ENCODE measurements around the gene TRAPPC12. TPM values are rescaled to one million over a fixed set of nuclear protein-coding genes. Genes with fewer than 3 reads are reported as not detected.
"Not testable (repeated sequence)": the region's sequence is repeated elsewhere in the genome, so short reads cannot be mapped to it uniquely, and the experiment has no call there.

The TRAPPC12 gene
- total RNA-seq, 1 experiment from 2014 or later: 85.0 TPM

DNA sequence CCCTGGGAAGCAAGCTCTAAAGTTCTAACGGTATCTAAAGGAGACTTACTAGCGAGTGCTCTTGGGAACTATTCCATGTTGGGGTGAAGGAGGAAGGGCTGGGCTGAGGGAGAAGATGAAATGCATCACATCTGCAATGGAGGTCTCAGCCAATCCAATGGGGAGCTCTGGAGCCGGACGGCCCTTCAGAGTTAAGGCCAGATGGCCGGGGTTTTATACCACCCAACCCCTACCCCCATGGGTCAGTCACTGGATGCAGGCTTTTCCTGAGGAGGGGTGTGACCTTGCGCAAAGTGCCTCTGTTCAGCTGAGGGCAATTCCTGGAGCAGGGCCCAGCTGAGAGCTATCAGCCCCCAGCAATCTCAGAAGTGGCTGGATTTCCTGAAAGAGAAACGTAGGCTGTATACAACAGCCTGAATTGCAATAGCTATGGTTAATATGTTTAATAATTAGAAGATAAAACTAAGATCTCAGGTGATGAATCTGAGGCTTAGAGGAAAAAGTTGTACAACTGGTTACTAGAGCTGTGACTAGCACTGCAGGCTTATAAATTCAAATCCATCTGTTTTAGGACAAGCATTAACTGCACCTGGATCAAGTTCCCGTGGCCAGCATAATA, 23.4 kb upstream of the TRAPPC12 start:
- Mint-ChIP-seq H3K9me3 (ENCODE audit: unreplicated experiment) (no peaks in the 10 kb centered on the region), H3K27me3 (ENCODE audit: insufficient read depth, unreplicated experiment) (no peaks in the 10 kb centered on the region), H3K27ac (ENCODE audit: unreplicated experiment) (no peak overlapping the region), H3K4me1 (ENCODE audit: low read depth, unreplicated experiment) (no peaks in the 10 kb centered on the region), H3K4me3 (ENCODE audit: unreplicated experiment) (no peak overlapping the region), H3K36me3 (ENCODE audit: insufficient read depth, unreplicated experiment) (peaks cover 15% of the 10 kb centered on the region)
- no peak for DNase-seq
- TF ChIP-seq, protein P1, sequence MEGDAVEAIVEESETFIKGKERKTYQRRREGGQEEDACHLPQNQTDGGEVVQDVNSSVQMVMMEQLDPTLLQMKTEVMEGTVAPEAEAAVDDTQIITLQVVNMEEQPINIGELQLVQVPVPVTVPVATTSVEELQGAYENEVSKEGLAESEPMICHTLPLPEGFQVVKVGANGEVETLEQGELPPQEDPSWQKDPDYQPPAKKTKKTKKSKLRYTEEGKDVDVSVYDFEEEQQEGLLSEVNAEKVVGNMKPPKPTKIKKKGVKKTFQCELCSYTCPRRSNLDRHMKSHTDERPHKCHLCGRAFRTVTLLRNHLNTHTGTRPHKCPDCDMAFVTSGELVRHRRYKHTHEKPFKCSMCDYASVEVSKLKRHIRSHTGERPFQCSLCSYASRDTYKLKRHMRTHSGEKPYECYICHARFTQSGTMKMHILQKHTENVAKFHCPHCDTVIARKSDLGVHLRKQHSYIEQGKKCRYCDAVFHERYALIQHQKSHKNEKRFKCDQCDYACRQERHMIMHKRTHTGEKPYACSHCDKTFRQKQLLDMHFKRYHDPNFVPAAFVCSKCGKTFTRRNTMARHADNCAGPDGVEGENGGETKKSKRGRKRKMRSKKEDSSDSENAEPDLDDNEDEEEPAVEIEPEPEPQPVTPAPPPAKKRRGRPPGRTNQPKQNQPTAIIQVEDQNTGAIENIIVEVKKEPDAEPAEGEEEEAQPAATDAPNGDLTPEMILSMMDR (IDR thresholded peaks at IDR 0.05; ENCODE audit: insufficient read depth in 1 of 2, low read depth in 1 of 2, low read length in 1 of 2, severe bottlenecking in 1 of 2, unreplicated experiment in 1 of 2): no peak
- no TSS peak for BruUV-seq (replicated peaks)
- Histone ChIP-seq H3K4me1 (0 out of 2 replicates have a peak, but pooled peaks cover 5% of the 10 kb centered on the region), H3K27me3 (replicated peaks; ENCODE audit: control insufficient read depth, insufficient read depth, low read length) (no peaks in the 10 kb centered on the region), H3K36me3 (ENCODE audit: control insufficient read depth, insufficient read depth, low read length) (no peaks in the 10 kb centered on the region; the same call in 1 of the 2 replicates), H3K4me3 (ENCODE audit: low read depth, low read length) (no peak overlapping the region), H3K9me3 (no peaks in the 10 kb centered on the region)
- POLR2A ChIA-PET: no interaction called here
- intact Hi-C loops (cut with micrococcal nuclease; ENCODE audit: unreplicated experiment): no loop called here
- CTCF ChIA-PET: no interaction called here

DNA sequence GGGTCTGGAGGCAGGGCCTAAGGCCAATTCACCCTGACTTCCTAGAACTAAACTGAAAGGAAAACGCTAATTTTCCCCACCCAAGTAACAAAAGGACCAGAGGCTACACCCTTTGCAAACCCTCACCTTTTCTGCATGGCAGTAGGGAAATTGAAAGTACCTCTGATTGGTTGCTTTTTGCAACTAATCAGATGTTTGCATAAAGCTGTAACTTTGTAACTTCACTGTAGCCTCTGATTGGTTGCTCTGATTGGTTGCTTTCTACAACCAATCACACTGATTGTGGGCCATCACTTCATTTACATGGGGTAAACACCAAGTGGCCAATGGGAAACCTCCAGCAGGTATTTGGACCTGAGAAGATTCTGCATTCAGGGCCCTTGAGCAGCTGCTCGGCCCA, 22.7 kb upstream of the TRAPPC12 start:
- H3K4me3 ChIP-seq (ENCODE audit: low read depth, low read length): no peak overlapping the region
- H3K4me1 ChIP-seq: 0 out of 2 replicates have a peak, but pooled peaks cover 5% of the 10 kb centered on the region
- no peaks in the 10 kb centered on the region for H3K9me3 ChIP-seq
- intact Hi-C loops (cut with micrococcal nuclease; ENCODE audit: unreplicated experiment): no loop called here
- H3K27me3 ChIP-seq (replicated peaks; ENCODE audit: control insufficient read depth, insufficient read depth, low read length): no peaks in the 10 kb centered on the region
- no peak for DNase-seq
- no TSS peak for BruUV-seq (replicated peaks)
- TF ChIP-seq, protein P1 (IDR thresholded peaks at IDR 0.05; ENCODE audit: insufficient read depth in 1 of 2, low read depth in 1 of 2, low read length in 1 of 2, severe bottlenecking in 1 of 2, unreplicated experiment in 1 of 2): no peak
- H3K36me3 ChIP-seq (ENCODE audit: control insufficient read depth, insufficient read depth, low read length): no peaks in the 10 kb centered on the region; the same call in 1 of the 2 replicates
- ChIA-PET CTCF (no interaction called here), POLR2A (no interaction called here)
- Mint-ChIP-seq H3K4me1 (ENCODE audit: low read depth, unreplicated experiment) (no peaks in the 10 kb centered on the region), H3K27me3 (ENCODE audit: insufficient read depth, unreplicated experiment) (no peaks in the 10 kb centered on the region), H3K4me3 (ENCODE audit: unreplicated experiment) (no peak overlapping the region), H3K27ac (ENCODE audit: unreplicated experiment) (no peak overlapping the region), H3K9me3 (ENCODE audit: unreplicated experiment) (no peaks in the 10 kb centered on the region), H3K36me3 (ENCODE audit: insufficient read depth, unreplicated experiment) (peaks cover 8% of the 10 kb centered on the region)

DNA sequence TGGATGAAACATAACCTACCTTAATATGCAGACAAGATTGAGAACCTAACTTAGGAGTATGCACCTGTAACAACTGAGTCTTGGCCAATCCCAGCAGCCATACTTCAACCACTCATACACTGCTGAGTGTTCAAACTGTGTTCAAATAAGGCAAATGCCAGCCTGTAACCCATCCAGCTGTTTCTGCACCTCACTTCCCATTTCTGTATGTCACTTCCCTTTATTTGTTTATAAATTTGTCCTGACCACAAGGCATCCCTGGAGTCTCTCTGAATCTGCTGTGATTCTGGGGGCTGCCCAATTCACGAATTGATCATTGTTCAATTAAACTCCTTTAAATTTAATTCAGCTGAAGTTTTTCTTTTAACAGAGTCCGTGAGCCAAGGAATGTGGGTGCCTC, 22.0 kb upstream of the TRAPPC12 start:
- H3K27ac Mint-ChIP-seq (ENCODE audit: unreplicated experiment); POLR2A ChIA-PET; H3K36me3 ChIP-seq (ENCODE audit: control insufficient read depth, insufficient read depth, low read length); H3K27me3 ChIP-seq (replicated peaks; ENCODE audit: control insufficient read depth, insufficient read depth, low read length); H3K36me3 Mint-ChIP-seq (ENCODE audit: insufficient read depth, unreplicated experiment); H3K4me3 ChIP-seq (ENCODE audit: low read depth, low read length); H3K27me3 Mint-ChIP-seq (ENCODE audit: insufficient read depth, unreplicated experiment); intact Hi-C loops (cut with micrococcal nuclease; ENCODE audit: unreplicated experiment); CTCF ChIA-PET; DNase-seq; H3K9me3 Mint-ChIP-seq (ENCODE audit: unreplicated experiment); H3K4me1 Mint-ChIP-seq (ENCODE audit: low read depth, unreplicated experiment); H3K9me3 ChIP-seq; BruUV-seq (replicated peaks); H3K4me1 ChIP-seq; H3K4me3 Mint-ChIP-seq (ENCODE audit: unreplicated experiment): not testable (repeated sequence)

Data from Caco-2 (cell line).